ENCODE results near the gene ADAM22.
A peak's percentile ranks its signal among the peaks of the same experiment; 100 is the strongest.
"Not testable (repeated sequence)": the region's sequence is repeated elsewhere in the genome, so short reads cannot be mapped to it uniquely, and the experiment has no call there.

ADAM22 gene

DNA sequence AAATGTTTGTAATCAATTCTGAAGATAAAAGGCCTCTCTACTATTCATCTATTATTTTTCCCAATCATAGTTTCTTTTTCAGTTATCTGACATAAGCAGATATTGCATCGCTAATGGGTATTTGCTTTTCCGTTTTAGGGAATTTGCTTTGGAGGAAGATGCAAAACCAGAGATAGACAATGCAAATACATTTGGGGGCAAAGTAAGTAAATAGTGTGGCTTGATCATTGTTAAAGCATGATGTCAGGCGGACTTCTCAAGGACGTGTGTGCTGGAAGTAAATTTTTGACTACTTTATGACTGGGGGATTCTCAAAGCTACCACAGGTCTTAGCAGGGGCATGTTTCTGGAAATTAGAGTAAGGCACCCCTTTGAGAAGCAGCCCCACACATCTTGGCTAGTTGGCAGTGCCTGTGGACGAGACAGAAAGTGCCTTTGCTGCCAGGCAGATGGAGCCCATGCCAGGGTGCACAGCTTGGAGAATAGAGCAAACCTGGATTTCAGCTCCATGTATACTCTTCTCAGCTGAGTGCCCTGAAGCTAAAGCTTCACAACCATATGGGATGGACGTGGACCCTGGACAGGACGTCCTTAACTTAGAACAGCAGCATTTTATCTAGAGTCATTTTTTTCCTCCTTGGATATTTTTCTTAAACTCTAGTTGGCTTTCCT lies 217.2 kb downstream of the ADAM22 start:
- FAIRE-seq (peak; percentile 5), DNase-seq (ENCODE audit: insufficient read length) (no peak)
- TF ChIP-seq POLR2A (IDR thresholded peaks at IDR 0.05; ENCODE audit: low read depth, low read length) (no peak), POLR2AphosphoS5 (IDR thresholded peaks at IDR 0.05; ENCODE audit: low read depth, low read length) (no peak), TAF1 (IDR thresholded peaks at IDR 0.05; ENCODE audit: borderline replicate concordance, low read depth, low read length) (no peak)

DNA sequence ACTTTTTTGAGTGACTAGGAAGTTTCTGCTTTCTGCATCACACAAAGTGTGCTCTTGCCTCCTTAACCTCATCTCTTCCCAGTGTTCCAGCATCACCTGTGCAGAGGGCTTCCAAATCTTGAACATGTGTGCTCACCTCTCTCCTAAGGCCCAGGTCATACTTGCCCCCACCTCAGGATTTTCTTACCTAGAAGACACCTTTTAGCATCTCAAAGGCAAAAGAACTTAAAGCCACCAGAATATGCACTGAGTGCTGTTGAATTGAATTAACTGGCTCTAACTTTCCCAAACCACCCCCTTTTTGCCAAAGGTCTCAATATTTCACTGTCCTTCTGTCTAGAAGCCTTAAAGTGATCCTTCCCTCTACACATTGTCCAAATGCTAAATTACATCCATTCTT lies 219.3 kb downstream of the ADAM22 start:
- FAIRE-seq, result no peak
- TF ChIP-seq POLR2AphosphoS5 (IDR thresholded peaks at IDR 0.05; ENCODE audit: low read depth, low read length), result no peak
- no peak for TF ChIP-seq TAF1 (IDR thresholded peaks at IDR 0.05; ENCODE audit: borderline replicate concordance, low read depth, low read length)
- no peak for TF ChIP-seq POLR2A (IDR thresholded peaks at IDR 0.05; ENCODE audit: low read depth, low read length)
- no peak for DNase-seq (ENCODE audit: insufficient read length)

DNA sequence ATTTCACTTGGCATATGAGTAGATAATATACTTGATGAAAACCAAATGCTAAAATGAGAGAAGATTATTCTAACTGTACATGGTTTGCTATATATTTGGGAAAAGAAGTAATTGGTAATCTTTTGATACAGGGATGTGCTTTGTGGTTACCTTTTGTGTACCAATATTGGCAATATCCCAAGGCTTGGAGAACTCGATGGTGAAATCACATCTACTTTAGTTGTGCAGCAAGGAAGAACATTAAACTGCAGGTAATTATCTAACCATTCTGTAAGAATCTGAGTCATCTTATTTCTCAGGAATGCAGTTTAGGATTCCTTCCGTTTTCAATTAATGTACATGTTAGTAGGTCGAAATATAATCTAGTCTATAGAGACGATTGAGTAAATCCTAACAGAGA lies 221.7 kb downstream of the ADAM22 start:
- no peak for FAIRE-seq
- DNase-seq (ENCODE audit: insufficient read length), result no peak
- TF ChIP-seq POLR2A (IDR thresholded peaks at IDR 0.05; ENCODE audit: low read depth, low read length) (no peak), TAF1 (IDR thresholded peaks at IDR 0.05; ENCODE audit: borderline replicate concordance, low read depth, low read length) (no peak), POLR2AphosphoS5 (IDR thresholded peaks at IDR 0.05; ENCODE audit: low read depth, low read length) (no peak)

DNA sequence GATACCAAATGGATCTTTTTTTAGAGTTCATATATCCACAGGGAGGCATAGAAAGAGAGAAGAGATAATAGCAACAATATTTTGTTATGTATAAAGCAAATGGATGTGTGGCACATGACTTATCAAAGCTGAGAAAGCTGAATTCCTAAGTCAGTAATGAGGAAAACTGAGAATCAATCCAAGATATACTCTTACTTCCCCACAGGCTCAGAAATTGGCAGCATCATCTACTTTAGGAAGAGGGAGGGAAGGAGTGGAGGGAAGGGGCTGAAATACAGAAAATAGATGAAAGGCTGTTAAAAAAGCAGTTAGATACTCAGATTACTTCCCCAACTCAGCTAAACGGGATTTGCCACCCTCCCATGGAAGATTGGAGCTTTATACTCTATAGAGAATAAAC lies 222.3 kb downstream of the ADAM22 start:
- TF ChIP-seq POLR2A (IDR thresholded peaks at IDR 0.05; ENCODE audit: low read depth, low read length) (no peak), POLR2AphosphoS5 (IDR thresholded peaks at IDR 0.05; ENCODE audit: low read depth, low read length) (no peak), TAF1 (IDR thresholded peaks at IDR 0.05; ENCODE audit: borderline replicate concordance, low read depth, low read length) (no peak)
- FAIRE-seq, result no peak
- no peak for DNase-seq (ENCODE audit: insufficient read length)

DNA sequence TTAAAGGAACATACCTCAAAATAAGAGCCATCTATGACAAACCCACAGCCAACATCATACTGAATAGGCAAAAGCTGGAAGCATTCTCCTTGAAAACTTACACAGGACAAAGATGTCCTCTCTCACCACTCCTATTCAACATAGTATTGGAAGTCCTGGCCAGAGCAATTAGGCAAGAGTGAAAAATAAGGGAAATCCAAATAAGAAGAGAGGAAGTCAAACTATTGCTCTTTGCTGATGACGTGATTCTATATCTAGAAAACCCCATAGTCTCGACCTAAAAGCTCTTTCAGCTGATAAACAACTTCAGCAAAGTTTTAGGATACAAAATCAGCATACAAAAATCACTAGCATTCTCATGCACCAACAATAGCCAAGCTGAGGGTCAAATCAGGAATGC lies 225.7 kb downstream of the ADAM22 start:
- FAIRE-seq; DNase-seq (ENCODE audit: insufficient read length): not testable (repeated sequence)

DNA sequence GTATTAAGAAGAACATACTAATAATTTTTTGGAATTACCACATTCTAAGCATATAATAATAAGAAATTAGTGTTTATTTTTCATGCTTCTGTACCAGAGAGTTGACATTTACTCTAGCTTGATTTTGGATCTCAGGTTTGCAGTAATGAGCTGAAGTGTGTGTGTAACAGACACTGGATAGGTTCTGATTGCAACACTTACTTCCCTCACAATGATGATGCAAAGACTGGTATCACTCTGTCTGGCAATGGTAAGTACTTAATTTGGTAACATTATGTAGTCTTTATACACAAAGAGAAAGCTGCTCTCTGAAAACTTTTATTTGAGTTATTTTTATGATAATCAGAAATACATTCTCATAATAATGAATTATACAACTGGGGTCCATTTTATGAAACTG lies 231.6 kb downstream of the ADAM22 start:
- no peak for FAIRE-seq
- no peak for DNase-seq (ENCODE audit: insufficient read length)
- TF ChIP-seq TAF1 (IDR thresholded peaks at IDR 0.05; ENCODE audit: borderline replicate concordance, low read depth, low read length) (no peak), POLR2AphosphoS5 (IDR thresholded peaks at IDR 0.05; ENCODE audit: low read depth, low read length) (no peak), POLR2A (IDR thresholded peaks at IDR 0.05; ENCODE audit: low read depth, low read length) (no peak)

DNA sequence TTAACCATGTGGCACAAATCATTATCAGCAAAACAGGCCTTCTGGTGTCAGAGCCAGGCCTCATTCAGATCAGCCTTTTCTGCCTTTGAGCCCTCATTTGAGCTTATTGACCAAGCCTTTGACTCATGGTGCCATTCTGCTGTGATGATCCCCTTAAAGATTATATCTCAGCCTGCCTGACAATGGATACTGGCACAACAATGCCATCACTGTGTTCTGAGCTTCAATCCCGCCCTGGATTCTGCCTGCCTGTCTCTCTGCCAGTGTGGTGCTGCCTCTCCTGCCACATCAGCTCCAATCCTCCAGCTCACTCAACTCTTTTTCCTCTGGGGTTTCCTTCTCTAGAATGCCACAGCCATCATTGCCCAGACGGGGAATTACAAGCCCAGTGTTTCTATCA lies 233.2 kb downstream of the ADAM22 start:
- FAIRE-seq (no peak), DNase-seq (ENCODE audit: insufficient read length) (no peak)
- TF ChIP-seq TAF1 (IDR thresholded peaks at IDR 0.05; ENCODE audit: borderline replicate concordance, low read depth, low read length) (no peak), POLR2AphosphoS5 (IDR thresholded peaks at IDR 0.05; ENCODE audit: low read depth, low read length) (no peak), POLR2A (IDR thresholded peaks at IDR 0.05; ENCODE audit: low read depth, low read length) (no peak)

DNA sequence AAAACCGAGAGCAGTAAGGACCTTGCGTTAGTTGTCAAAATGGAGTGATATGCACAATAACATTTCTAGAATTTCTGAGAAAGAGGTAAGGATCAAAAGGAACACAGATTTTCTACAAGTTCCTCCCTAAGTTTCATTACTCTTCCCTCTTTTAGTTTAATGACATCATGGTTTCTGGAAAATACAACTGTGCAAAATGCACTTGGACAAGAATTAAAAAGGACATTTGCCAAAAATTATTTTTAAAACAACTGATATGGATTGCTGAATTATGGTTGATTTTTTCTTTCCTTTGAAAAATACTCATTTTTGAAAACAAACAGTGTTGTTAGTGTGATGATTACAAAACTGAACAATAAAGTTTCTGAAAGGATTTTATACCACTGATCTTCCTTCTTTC lies 233.7 kb downstream of the ADAM22 start:
- FAIRE-seq (no peak), DNase-seq (ENCODE audit: insufficient read length) (no peak)
- no peak for TF ChIP-seq TAF1 (IDR thresholded peaks at IDR 0.05; ENCODE audit: borderline replicate concordance, low read depth, low read length)
- no peak for TF ChIP-seq POLR2AphosphoS5 (IDR thresholded peaks at IDR 0.05; ENCODE audit: low read depth, low read length)
- TF ChIP-seq POLR2A (IDR thresholded peaks at IDR 0.05; ENCODE audit: low read depth, low read length), result no peak

DNA sequence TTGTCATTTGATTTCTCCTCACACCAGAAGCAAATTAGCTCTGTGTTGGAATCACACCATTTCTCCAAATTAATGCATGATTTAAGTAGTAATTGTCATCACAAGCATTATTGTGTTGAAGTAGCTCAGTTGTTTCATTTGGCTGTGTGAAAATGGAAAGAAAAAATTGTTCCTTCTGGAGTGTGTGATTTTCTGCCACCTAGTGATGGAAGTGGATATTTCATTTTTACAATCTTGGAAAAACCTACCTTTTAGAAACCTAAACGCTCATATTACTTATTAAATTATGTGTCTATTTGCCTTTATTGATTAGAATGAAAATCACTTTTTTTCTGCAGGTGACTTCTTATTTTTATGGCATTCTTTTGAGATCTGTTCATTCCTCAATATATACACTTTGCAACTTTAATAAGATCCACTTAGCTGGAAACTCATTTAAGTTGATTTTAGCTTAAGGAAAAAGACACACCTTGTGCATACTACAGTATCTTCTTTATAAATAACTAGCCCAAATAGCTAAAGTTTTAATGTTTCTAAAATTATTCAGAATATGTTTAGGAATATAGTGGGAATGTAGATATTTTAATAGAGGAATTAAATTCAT lies 235.8 kb downstream of the ADAM22 start:
- FAIRE-seq (no peak), DNase-seq (ENCODE audit: insufficient read length) (no peak)
- TF ChIP-seq POLR2A (IDR thresholded peaks at IDR 0.05; ENCODE audit: low read depth, low read length) (no peak), POLR2AphosphoS5 (IDR thresholded peaks at IDR 0.05; ENCODE audit: low read depth, low read length) (no peak), TAF1 (IDR thresholded peaks at IDR 0.05; ENCODE audit: borderline replicate concordance, low read depth, low read length) (no peak)

DNA sequence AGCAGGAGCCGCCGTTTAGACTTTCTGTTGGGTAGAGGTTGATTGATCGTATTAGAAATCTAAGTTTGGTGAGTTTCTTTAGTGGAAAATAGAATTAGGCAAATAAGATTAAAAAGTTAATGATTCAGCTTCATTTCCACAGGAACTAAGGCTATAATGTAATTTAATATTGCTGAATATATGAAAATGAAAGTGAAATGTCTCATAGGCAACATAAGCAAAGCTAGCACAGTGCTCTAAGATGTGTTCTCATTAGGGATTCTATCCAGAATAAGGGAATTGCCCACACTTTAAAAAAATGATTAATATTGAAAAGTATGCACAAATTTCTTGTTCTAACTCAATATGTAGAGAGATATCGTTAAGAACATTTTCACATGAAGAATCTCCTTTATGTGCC lies 238.8 kb downstream of the ADAM22 start:
- DNase-seq (ENCODE audit: insufficient read length), result no peak
- no peak for FAIRE-seq
- TF ChIP-seq POLR2AphosphoS5 (IDR thresholded peaks at IDR 0.05; ENCODE audit: low read depth, low read length) (no peak), TAF1 (IDR thresholded peaks at IDR 0.05; ENCODE audit: borderline replicate concordance, low read depth, low read length) (no peak), POLR2A (IDR thresholded peaks at IDR 0.05; ENCODE audit: low read depth, low read length) (no peak)

DNA sequence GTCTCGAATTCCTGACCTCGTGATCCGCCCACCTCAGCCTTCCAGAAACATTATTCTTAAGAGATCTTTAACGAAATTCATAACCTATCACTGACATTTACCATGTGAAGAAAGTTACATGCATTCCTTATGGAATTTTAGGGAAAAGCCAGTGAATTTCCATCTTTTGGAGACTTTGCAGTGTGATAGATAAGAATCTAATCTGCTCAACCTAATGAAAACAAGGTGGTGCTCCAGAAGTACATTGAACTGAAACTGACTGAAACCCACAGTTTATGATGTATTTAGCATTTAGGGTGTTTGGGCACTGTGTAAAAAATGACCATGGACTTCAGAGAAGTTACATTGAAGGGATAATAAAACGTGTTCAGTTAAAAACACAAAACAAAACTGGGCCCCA lies 242.1 kb downstream of the ADAM22 start:
- no peak for DNase-seq (ENCODE audit: insufficient read length)
- TF ChIP-seq POLR2A (IDR thresholded peaks at IDR 0.05; ENCODE audit: low read depth, low read length) (no peak), POLR2AphosphoS5 (IDR thresholded peaks at IDR 0.05; ENCODE audit: low read depth, low read length) (no peak), TAF1 (IDR thresholded peaks at IDR 0.05; ENCODE audit: borderline replicate concordance, low read depth, low read length) (no peak)
- no peak for FAIRE-seq

DNA sequence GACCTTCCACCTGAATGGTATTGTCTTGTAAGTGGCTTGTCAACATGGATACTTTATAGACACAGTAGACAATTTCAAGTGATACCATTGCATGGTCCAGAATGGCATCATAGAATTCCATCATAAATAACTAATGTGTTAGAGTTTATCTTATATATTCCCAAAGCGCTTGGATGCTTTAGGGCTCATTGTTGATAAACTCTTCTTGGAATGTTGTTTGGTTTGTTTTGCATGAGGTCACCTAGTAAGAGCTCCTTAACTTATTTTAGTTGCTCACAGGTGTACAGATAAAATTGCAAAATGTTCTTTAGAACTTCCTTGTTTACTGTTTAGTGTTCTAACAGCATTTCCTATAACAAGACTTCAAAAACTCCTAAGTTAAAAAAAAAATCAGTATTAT lies 249.0 kb downstream of the ADAM22 start:
- FAIRE-seq, result no peak
- DNase-seq (ENCODE audit: insufficient read length), result no peak
- TF ChIP-seq POLR2AphosphoS5 (IDR thresholded peaks at IDR 0.05; ENCODE audit: low read depth, low read length) (no peak), TAF1 (IDR thresholded peaks at IDR 0.05; ENCODE audit: borderline replicate concordance, low read depth, low read length) (no peak), POLR2A (IDR thresholded peaks at IDR 0.05; ENCODE audit: low read depth, low read length) (no peak)
